Adipose tissue (tissue), 3 donors: ENCODE data around the gene ATP1B3. TPM values are rescaled to one million over a fixed set of nuclear protein-coding genes. Genes with fewer than 3 reads are reported as not detected.
"Not testable (repeated sequence)": the region's sequence is repeated elsewhere in the genome, so short reads cannot be mapped to it uniquely, and the experiment has no call there.

Experiments
- H3K27ac ChIP-seq: one replicate; pipeline ENCODE4 v1.5.1; 2013; ENCODE audit warnings: low read depth, low read length
- WGBS, 3 donors: extraction: QIAGEN DNeasy Blood & Tissue Kit; methylation state at CpG; one replicate each; pipeline ENCODE4 v1.1.7; 2013; 5-methylcytosine and 5-hydroxymethylcytosine counted together
- polyA plus RNA-seq, 3 donors: library from polyadenylated mRNA; stranded (reverse); fragments of 200-250 nt; gene quantifications; one replicate each; pipeline ENCODE4 v1.2.3, GENCODE V29; 2013
- donor health status: healthy with polysubstance abuse.
- donor health status: Bipolar disorder and iron deficiency.
- donor health status: healthy.

The ATP1B3 gene
- polyA plus RNA-seq, 3 donors: 24.7 to 242 (median 137) TPM

DNA sequence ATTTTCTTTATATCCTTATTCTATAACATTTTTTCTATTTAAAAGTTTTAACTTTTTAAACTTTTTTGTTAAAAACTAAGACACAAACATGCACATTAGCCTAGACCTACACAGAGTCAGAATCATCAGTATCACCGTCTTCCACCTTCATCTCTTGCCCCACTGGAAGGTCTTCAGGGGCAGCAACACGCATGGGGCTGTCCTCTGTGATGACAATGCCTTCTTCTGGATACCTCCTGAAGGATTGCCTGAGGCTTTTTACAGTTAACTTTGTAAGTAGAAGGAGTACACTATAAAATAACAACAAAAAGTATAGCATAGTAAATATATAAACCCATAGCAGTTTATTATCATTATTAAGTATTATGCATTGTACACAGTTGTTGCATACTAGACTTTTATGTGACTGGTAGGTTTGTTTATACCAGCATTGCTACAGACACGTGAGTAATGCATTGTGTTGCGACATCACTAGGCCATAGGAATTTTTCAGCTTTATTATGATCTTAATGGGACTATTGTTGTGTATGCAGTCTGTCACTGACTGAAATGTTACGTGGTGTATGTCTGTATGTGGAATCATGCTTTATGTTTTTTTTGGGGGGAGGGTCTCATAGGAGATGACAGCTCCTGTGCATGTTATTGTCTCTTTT lies 18.2 kb downstream of the ATP1B3 start:
- 71 to 92% (median 74%) methylated on average over 5 of the region's 5 CpGs for WGBS, 3 donors
- H3K27ac ChIP-seq: no peak overlapping the region

DNA sequence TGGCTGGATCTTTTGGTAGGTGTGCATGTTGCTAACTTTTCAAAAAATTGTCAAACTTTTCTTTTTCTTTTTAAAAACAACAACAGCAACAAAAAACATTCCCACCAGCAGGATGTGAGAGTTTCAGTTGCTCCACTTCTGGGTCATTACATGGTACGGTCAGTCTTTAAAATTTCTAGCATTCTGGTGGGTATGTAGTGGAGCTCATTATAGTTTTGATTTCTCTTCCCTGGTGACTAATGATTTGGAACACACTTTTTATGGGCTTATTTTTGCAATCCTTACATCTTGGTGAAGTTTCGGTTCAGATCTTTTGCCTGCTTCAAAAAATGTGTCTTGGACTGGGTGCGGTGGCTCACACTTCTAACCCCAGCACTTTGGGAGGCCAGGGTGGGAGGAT lies 19.3 kb downstream of the ATP1B3 start:
- no peak overlapping the region for H3K27ac ChIP-seq
- 96 to 99% (median 96%) methylated on average over 3 of the region's 3 CpGs for WGBS, 3 donors

DNA sequence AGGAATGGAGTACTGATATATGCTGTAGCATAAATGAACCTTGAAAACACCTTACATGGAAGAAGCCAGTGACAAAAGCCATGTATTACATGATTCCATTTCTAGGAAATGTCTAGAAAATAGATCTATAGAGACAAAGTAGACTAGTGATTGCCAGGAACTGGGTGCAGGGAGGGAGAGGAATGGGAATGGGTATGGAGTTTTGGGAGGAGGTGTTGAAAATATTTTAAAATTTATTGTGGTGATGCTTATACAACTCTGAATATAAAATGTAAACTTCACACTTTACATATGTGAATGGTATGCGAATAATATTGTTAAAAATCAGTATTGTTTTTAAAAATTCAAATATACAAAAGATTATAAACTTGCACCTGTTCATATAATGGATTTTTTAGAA lies 22.5 kb downstream of the ATP1B3 start:
- 97 to 100% (median 98%) methylated on average over 1 of the region's 1 CpG for WGBS, 3 donors
- no peak overlapping the region for H3K27ac ChIP-seq

DNA sequence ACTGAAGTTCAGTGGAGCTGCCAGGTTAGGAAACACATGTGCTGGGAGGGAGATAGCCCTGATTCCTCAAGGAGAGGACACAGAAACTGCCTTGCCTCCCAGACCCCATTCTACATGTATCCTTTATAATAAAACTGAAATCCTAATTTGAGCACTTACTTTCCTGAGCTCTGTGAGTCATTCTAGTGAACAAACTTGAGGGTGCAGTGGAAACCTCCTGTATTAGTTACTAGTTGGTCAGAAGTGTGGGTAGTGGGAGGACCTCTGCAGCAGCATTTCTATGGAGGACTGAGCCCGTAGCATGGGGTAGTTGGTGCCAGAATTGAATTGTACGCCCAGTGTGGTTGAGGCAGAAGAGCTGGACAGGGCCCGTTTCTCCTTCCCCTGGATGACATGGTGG lies 23.9 kb downstream of the ATP1B3 start:
- H3K27ac ChIP-seq: no peak overlapping the region
- WGBS, 3 donors: 94 to 98% (median 98%) methylated on average over 3 of the region's 3 CpGs

DNA sequence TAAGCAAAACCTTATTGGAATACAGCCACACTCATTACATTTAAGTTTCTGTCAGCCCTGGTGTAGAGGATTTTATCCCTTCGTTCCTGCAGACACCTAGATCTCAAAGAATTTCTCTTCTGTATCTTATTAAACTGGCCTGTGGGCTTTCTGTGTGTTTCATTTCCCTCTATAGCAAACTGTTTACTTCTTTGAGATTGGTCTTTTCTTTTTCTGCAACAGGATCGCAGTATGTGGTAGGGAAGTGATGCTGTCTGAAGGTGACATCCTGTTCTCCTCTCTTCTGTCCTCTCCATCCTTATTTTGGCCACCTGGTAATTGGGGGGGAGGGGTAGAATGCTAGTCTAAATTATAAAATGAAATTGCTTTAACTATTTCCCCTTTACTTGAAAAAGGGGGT lies 25.5 kb downstream of the ATP1B3 start:
- 74 to 83% (median 76%) methylated on average over 2 of the region's 2 CpGs for WGBS, 3 donors
- no peak overlapping the region for H3K27ac ChIP-seq

DNA sequence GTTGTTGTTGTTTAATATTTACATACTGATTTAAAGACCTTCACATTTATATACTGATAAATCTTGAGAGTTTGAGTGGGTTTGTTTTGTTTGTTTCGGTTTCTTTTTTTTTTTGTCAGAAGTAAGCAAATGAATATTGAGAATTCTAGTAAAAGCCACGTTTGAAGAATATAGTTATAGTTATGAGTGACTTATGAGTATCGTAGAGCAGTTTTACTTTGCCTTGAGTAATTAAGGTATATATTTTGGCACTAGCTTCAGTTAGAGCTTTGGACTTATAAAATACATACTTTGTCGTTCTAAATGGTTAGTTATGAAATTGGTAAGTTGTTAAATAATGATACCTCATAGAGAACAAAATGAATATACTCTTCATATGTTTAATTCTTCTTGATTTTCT lies 27.8 kb downstream of the ATP1B3 start:
- no peak overlapping the region for H3K27ac ChIP-seq
- 78 to 91% (median 89%) methylated on average over 4 of the region's 4 CpGs for WGBS, 3 donors

DNA sequence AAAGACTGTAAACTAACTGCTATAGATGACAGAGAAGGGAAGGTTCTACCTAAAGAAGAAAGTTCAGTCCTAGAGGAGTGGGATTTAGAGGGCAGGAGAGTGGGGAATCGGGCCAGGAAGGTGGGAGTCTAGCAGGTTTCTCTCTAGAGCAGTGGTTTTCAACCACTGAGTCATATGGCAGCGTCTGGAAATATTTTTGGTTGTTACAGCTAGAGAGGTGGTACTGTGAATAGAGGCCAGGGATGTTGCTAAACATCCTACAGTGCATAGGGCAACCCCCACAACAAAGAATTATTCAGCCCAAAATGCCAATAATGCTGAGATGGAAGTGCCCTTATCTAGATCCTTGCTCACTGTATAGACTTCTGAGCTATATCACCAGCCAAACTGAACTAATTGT lies 28.7 kb downstream of the ATP1B3 start:
- H3K27ac ChIP-seq: no peak overlapping the region
- WGBS, 3 donors: 83 to 94% (median 87%) methylated on average over 2 of the region's 2 CpGs

DNA sequence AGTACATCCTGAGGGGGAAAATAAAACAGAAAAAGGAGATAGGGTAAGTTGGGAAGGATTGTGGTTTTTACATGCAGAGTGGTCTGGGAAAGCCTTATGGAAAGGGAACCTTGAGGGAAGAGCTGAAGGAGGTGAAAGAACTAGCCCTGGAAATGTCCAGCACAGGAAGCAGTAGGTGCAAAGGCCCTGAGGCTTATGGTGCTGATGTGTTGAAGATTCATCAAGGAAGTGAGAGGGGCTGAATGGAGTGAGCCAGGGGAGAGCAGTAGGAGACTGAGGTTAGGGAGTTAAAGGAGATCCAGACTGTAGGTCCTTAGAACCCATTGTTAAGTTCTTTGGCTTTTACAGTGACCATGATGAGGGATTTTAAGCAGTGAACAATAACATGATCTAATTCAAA lies 33.0 kb downstream of the ATP1B3 start:
- H3K27ac ChIP-seq: no peak overlapping the region

DNA sequence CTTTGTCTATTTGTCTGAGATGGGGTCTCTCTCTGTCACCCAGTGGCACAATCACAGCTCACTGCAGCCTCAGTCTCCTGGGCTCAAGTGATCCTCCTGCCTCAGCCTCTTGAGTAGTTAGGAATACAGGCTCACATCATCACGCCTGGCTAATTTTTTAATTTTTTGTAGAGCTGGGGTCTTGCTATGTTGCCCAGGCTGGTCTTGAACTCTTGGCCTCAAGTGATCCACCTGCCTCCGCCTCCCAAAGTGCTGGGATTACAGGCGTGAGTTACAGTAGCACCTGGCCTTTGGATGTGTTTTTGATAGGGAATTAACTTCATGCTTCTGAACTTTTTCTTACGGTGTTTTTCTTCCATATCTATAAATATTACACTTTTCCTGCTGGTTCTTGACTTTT lies 33.5 kb downstream of the ATP1B3 start:
- WGBS, 3 donors: 96 to 98% (median 98%) methylated on average over 4 of the region's 4 CpGs
- not testable (repeated sequence) for H3K27ac ChIP-seq

DNA sequence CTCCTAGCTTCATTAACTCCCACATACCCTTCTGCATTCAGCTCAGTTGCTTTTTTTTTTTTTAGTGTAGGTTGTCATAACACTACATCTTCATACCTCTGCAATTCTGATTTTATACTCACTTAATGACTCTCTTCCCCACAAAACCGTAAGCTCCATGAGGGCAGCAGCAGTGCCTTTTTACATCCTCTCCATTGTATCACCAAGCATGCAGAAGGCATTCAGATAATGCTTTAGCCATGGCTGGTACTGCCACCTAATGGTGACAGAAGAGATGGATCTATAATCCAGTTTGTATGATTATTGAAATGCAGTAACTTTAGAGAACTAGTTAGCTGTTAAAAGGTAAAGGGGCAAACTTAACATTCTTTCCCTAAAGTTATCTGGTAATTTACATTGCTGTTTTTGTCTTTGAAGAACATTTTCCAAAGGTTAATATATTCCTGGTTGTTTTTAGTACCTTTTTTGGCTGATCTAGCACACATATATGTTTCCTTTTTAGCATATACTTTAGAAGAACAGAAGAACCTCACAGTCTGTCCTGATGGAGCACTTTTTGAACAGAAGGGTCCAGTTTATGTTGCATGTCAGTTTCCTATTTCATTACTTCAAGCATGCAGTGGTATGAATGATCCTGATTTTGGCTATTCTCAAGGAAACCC lies 36.8 kb downstream of the ATP1B3 start:
- WGBS, 3 donors: 29 to 37% (median 36%) methylated on average over 1 of the region's 1 CpG
- no peak overlapping the region for H3K27ac ChIP-seq

DNA sequence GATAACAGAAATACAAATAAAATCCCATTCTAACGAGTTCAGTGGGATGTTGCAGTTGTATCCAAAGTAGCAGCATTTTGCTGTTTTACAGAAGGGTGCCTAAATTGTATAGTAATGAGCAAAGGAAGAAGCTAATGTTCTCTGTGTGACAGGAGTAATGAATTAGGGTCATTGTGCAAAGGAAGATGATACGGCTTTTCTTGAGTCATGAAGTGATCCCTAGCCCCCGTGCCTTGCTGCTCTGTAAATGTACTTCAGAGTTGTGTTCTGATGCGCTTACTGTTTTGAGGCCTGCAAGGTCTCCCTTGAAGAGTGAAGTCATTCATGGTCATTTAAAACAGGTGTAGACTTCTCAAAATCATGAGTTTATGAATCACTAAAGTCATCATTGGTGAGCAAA lies 37.9 kb downstream of the ATP1B3 start:
- no peak overlapping the region for H3K27ac ChIP-seq
- WGBS, 3 donors: 83 to 86% (median 84%) methylated on average over 4 of the region's 4 CpGs

DNA sequence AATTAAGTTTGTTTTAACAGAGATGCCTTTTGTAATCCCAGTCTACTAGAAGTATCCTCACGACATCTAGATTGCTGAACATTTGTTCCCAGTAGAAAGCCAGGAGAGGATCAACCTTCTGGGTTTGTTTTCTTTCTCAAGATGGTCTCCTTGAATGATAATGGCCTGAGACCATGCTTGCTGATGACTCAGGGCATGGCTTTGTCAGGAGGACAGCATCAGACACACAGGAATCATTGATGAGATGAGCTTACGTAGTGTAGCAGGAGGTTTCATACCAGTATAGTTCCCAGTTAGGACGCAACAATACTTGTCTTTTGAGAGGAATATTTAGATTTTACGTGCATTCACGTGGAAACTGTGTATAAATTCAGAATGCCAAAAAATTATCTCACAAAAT lies 38.6 kb downstream of the ATP1B3 start:
- WGBS, 3 donors: 95 to 97% (median 97%) methylated on average over 5 of the region's 5 CpGs
- H3K27ac ChIP-seq: no peak overlapping the region

DNA sequence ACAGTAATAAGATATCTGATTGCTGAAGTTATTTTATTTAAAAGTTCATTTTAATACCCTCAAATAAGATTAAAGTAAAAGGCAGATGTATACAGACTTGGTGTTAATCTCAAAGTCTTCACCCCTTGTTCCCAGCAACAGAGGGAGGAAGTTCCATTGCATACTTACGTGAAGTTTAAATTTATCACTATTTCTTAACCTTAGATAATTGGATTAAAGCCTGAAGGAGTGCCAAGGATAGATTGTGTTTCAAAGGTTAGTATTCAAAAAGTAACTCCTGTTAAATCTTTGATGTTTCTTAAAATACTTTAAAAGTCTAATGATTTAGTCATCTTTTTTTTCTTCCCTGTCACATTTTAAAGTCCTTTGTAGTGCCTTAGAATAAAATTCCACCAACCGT lies 39.3 kb downstream of the ATP1B3 start:
- H3K27ac ChIP-seq: no peak overlapping the region

DNA sequence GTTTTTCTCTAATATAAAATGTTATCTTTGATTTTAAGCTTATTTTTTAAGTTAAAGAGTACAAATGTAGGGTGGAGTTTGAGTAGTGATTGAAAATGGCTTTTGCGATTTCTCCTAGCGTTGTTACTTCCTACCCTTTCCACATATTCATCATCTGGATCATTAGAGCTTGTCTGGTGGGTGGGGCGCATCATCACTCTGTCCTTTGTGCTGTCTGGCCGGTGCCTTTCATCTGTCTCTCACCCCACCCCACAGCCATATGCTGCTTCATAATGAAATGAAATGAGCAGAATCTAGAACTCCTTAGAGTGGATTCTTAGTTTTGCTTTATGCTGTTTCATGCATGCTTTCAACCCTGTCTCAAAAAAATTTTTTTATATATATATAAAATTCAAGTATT lies 44.3 kb downstream of the ATP1B3 start:
- WGBS, 3 donors: 90 to 93% (median 92%) methylated on average over 4 of the region's 4 CpGs
- H3K27ac ChIP-seq: no peak overlapping the region

More for the DNA sequence above, 39.3 kb downstream of the ATP1B3 start:
- 66 to 81% (median 76%) methylated on average over 2 of the region's 2 CpGs for WGBS, 3 donors

DNA sequence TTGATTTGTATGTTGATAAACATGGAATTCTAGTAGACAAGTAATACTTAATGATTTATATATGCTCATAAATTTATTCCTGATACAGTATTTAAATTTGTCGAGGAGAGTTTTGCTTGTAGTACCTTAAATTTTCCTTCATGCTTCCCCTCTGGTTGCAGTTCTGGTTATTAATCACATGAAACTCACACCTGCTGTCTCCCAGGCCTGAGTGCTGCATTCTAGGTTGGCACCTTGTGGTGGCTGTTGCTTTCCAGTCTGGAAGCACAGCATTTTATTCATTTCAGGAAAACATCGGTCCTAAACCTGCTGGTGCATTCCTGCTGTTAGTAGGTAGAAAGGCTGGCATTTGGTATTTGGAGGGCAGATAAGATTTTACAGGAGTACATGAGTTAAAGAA lies 44.9 kb downstream of the ATP1B3 start:
- WGBS, 3 donors: 57 to 91% (median 90%) methylated on average over 2 of the region's 2 CpGs

DNA sequence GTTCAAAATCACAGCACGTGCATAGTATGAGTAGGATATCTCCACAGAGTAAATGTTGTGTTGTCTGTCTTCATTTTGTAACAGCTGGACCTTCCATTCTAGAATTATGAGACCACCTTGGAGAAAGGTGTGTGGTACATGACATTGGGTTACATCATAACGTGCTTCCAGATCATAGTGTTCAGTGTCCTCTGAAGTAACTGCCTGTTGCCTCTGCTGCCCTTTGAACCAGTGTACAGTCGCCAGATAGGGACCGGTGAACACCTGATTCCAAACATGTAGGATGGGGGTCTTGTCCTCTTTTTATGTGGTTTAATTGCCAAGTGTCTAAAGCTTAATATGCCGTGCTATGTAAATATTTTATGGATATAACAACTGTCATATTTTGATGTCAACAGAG lies 49.2 kb downstream of the ATP1B3 start:
- H3K27ac ChIP-seq: not testable (repeated sequence)
- WGBS, 3 donors: 92 to 95% (median 93%) methylated on average over 5 of the region's 5 CpGs

More for the DNA sequence above, 44.9 kb downstream of the ATP1B3 start:
- no peak overlapping the region for H3K27ac ChIP-seq

DNA sequence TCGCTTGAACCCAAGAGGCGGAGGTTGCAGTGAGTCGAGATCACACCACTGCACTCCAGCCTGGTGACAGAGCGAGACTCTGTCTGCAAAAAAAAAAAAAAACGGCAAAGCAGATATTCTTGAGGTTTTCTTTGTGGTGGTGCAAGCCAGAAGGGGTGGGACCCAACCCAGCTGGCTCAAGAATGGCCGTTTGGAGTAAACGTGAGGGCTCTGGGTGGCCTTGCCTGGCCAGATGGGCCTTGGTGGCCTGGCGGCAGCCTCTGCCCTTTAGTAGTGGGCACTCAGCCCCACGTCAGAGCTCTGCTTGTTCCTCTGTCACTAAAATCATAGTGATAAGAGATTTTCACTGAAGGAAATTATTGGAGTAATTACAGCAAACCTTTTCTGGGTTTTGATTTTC lies 50.5 kb downstream of the ATP1B3 start:
- WGBS, 3 donors: 66 to 85% (median 80%) methylated on average over 9 of the region's 9 CpGs
- H3K27ac ChIP-seq: no peak overlapping the region

DNA sequence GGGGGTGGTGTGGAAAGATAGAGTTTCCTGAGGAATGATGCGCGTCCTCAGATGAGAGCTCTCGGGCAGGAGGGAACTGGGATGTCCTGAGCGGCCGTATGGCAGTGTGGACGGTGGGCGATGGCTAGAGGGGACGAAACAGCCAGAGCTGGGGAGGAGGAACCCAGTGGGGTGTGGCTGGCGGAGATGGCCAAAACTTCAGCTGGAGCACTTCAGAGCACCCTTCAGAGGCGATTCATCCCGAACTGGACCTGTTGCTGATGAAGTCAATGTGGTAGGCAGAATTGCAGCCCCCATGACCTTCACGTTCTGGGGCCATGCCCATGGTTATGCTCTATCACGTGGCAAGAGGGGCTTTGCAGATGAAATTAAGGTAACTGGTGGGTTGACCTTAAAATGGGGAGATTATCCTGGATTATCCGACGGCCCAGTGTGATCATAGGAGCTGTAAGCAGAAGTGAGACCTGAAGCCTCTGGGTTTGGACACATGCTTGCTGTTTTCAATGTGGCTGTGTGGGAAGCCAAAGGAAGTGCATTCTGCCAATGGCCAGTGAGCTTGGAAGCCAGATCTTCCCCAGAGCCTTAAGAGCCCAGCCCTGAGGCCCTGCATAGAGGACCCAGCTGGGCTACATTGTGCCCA lies 52.3 kb downstream of the ATP1B3 start:
- H3K27ac ChIP-seq: no peak overlapping the region
- WGBS, 3 donors: 93 to 96% (median 94%) methylated on average over 15 of the region's 15 CpGs

DNA sequence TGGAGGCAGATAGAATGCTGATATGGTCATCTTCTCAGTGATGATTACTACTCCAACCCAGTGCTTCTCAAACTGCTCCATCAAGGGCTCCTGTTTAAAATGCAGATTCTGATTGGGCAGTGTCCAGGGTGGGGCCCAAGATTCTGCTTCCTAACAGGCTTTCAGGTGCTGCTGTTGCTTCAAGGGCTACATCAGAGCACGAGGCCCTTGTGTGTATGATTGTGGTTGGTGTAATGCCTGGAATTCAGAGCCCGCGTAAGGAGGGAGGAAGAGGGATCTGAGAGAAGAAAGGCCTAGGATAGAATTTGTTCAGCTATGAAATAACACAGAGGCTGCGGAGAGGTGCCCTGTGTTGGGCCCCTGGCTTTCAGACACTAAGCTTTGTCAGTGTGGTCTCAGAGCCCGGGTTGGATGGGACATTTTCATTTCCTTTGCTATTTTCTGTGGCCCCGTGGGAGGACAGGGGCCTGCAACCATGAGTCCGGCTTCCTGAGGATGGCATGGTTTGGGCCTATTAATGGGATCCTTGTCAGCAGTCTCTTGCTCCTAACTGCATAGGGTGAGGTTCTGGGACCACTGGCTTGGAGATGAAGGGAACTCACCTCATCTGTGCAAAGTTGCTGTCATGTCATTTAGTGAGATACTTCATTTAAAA lies 53.0 kb downstream of the ATP1B3 start:
- H3K27ac ChIP-seq: no peak overlapping the region
- 88 to 93% (median 91%) methylated on average over 7 of the region's 7 CpGs for WGBS, 3 donors
